Measurements from ENCODE around the gene GLS.
"Not testable (repeated sequence)": the region's sequence is repeated elsewhere in the genome, so short reads cannot be mapped to it uniquely, and the experiment has no call there.

GLS gene

DNA sequence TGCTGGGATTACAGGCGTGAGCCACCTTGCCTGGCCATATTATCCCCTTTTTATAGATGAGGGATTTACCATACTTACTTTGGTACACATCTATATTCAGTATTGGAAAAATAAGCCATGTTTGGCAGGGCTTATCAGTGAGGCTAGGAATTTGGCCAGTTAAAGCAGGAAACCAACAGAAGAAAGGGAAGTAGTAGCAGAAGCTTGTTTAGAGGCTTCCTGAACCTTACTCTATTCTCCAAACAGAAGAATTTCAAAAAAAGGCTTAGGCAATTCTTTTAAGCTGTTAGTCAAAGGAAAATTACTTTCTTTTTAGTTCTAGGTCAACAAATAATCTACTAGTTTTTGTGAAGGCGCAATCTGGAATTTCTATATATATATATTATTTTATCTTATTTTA, 3.2 kb upstream of the GLS start:
- no peak for TF ChIP-seq CTCF (IDR thresholded peaks at IDR 0.05; ENCODE audit: insufficient read depth, low read depth, low read length, missing control alignments)

DNA sequence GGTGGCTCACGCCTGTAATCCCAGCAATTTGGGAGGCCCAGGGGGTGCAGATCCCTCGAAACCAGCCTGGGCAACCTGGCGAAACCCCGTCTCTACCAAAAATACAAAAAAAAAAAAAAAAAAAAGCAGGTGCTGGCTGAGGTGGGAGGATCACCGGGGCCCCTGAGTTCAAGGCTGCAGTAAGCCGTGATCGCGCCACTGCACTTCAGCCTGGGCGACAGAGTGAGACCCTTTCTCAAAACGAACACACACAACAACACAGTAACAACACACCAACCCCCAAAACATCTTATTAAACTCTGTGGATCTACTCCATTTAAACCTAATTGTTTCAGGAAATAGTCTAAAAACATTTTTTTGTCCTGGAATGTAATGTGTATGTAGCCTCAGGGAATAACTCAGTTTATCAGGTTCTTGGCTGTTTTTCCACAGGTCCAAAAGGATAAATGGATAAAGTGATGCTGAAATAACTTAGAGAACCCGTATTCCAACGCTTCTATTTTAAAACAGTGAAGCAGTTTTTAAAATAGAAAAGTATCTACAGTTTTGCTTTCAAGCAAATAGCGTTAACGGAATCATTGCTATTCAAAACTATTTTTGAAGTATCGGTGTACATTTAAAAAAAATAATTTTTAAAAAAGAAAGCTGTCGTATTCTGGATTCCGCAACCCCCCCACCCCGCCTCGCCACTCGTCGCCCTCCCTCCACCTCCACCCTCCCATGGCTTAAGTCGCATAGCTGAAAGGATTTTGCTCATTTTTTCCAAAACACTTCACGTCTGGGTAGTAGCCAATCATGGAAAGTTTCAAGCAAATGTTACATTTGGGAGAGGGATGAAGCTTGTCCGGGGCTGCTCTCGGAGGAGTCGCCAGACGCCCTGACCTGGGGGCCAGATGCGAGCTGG, 895 bp upstream of the GLS start:
- no peak for DNase-seq (ENCODE audit: low read depth)
- no peak for TF ChIP-seq CTCF (IDR thresholded peaks at IDR 0.05; ENCODE audit: insufficient read depth, low read depth, low read length, missing control alignments)

More for the DNA sequence above, 3.2 kb upstream of the GLS start:
- no peak for DNase-seq (ENCODE audit: low read depth)
- no peak overlapping the region for H3K4me3 ChIP-seq (ENCODE audit: low read depth, low read length)

GRCh38 chr2:190881084-190881597, 520 bp downstream of the GLS start:
- peak overlapping the region; percentile 71 for H3K4me3 ChIP-seq (ENCODE audit: low read depth, low read length)
- TF ChIP-seq CTCF (IDR thresholded peaks at IDR 0.05; ENCODE audit: insufficient read depth, low read depth, low read length, missing control alignments): no peak
- DNase-seq (ENCODE audit: low read depth): no peak

More for the DNA sequence above, 895 bp upstream of the GLS start:
- H3K4me3 ChIP-seq (ENCODE audit: low read depth, low read length): peak overlapping the region; percentile 95

DNA sequence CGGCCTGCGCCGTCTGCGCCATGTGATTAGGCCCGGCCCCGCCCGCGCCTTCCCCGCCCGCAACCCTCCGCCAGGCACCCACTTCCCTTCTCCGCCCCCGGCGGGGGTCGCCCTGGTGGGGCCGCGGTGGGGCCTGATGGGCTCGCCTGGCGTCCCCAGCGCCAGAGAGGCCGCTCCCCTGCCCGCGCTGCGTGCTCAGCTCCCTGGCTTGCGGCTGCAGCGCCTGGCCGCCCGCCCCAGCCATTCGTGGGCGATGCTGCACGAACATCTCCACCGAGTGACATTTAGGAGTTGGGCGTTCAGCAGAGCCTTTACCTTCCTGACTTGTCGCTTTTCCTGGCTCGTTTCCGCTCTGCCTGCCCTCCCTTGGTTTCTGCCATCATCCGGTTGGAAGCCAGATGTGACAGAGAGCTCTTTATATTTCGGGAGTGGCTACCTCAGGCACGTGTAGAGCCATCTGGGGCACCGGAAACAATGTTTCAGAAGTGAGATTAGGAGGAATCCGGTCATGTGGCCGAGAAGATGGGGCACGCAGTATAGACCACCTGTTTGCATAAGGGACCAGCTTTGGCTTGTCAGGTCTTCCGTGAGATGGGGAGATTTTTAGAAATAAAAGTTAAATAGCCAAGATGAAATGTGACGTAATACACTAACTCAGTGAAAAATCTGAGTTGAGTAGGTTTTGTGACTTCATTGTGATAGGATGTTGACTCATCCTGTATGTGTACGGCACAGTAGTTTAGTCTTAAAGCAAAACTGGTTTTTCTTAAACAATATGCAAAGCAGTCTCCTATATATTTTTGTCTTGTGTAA, 1.2 kb downstream of the GLS start:
- no peak for TF ChIP-seq CTCF (IDR thresholded peaks at IDR 0.05; ENCODE audit: insufficient read depth, low read depth, low read length, missing control alignments)
- peak overlapping the region; percentile 71 for H3K4me3 ChIP-seq (ENCODE audit: low read depth, low read length)
- peak; percentile 92 for DNase-seq (ENCODE audit: low read depth)

DNA sequence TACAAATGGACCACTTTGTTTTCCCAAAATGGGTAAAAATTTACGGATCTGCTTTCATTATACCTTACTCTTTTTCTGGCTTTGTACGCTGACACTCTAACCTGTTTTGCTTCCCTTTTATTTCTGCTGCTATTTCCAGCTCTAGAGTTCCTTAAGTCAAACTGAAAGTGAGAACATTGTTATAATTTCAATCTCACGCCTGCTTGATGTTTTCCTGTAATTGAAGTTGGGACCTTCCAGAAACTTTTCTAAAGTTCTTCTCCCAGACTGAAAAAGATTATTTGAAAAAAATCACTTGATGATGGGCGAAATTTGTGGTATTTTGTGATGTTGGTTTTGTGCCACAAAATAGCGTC, 1.8 kb downstream of the GLS start:
- H3K4me3 ChIP-seq (ENCODE audit: low read depth, low read length): peak overlapping the region; percentile 71
- no peak for TF ChIP-seq CTCF (IDR thresholded peaks at IDR 0.05; ENCODE audit: insufficient read depth, low read depth, low read length, missing control alignments)
- peak; percentile 55 for DNase-seq (ENCODE audit: low read depth)

GRCh38 chr2:190882856-190883582, 2.4 kb downstream of the GLS start:
- DNase-seq (ENCODE audit: low read depth): peak; percentile 35
- TF ChIP-seq CTCF (IDR thresholded peaks at IDR 0.05; ENCODE audit: insufficient read depth, low read depth, low read length, missing control alignments): no peak

GRCh38 chr2:190885844-190886243, 5.2 kb downstream of the GLS start:
- H3K4me3 ChIP-seq (ENCODE audit: low read depth, low read length): peak overlapping the region; percentile 71
- not testable (repeated sequence) for DNase-seq (ENCODE audit: low read depth)

More at GRCh38 chr2:190882856-190883582, 2.4 kb downstream of the GLS start:
- peak overlapping the region; percentile 71 for H3K4me3 ChIP-seq (ENCODE audit: low read depth, low read length)

Measured in GM12865 (cell line).